ENCODE results near the gene ZNF710. TPM values are rescaled to one million over a fixed set of nuclear protein-coding genes. Genes with fewer than 3 reads are reported as not detected.
"Not testable (repeated sequence)": the region's sequence is repeated elsewhere in the genome, so short reads cannot be mapped to it uniquely, and the experiment has no call there.

Gene ZNF710
- total and polyA plus RNA-seq, 2 of the 4 experiments (the other 2 are of a cell fraction) = 7.6 to 8.2 TPM

- H2AK9ac ChIP-seq (replicated peaks; ENCODE audit: low read depth, low read length, poor library complexity); CTCF ChIA-PET; H3K4me1 ChIP-seq (ENCODE audit: control insufficient read depth, insufficient read depth, low read length); H3K36me3 ChIP-seq (ENCODE audit: control insufficient read depth, insufficient read depth, low read length); H2BK120ac ChIP-seq (ENCODE audit: low read depth, low read length); H3K4ac ChIP-seq (ENCODE audit: low read depth, low read length); intact Hi-C loops (cut with micrococcal nuclease); H3K4me3 ChIP-seq (ENCODE audit: insufficient read depth, low read depth, low read length); H2BK20ac ChIP-seq (ENCODE audit: low read depth, low read length); H4K8ac ChIP-seq (ENCODE audit: low read depth in 2 of 2, low read length in 2 of 2); H4K20me1 ChIP-seq (ENCODE audit: insufficient read depth, low read length); H2BK5ac ChIP-seq (ENCODE audit: low read depth, low read length, poor library complexity, severe bottlenecking); H2BK15ac ChIP-seq (ENCODE audit: low read depth, low read length); H3K4me2 ChIP-seq (ENCODE audit: low read depth, low read length); ATAC-seq (ENCODE audit: low read depth); H3K9ac ChIP-seq (ENCODE audit: low read depth, low read length); BruUV-seq (replicated peaks); H3K18ac ChIP-seq (ENCODE audit: low read depth, low read length); H3K27ac ChIP-seq (ENCODE audit: insufficient read depth, low read length); dilution Hi-C loops (cut with HindIII; ENCODE audit: low sequenced_read_pairs, unreplicated experiment); H2AK5ac ChIP-seq (ENCODE audit: low read depth, low read length); H4K5ac ChIP-seq (ENCODE audit: low read depth, low read length); POLR2A ChIA-PET (ENCODE audit: unreplicated experiment); DNase-seq; H3K56ac ChIP-seq (ENCODE audit: extremely low read depth, insufficient read depth, low read length); H4K91ac ChIP-seq (ENCODE audit: insufficient read depth, low read depth, low read length); H3K9me3 ChIP-seq (ENCODE audit: control insufficient read depth, insufficient read depth, low read length); H3K9me1 ChIP-seq (ENCODE audit: insufficient read depth, low read length); H3K23ac ChIP-seq (ENCODE audit: low read depth, low read length); H3K14ac ChIP-seq (replicated peaks; ENCODE audit: low read depth, low read length); in situ Hi-C loops (cut with MboI; ENCODE audit: low sequenced_read_pairs); H2AFZ ChIP-seq (replicated peaks; ENCODE audit: low read length, poor library complexity); H3K79me1 ChIP-seq (ENCODE audit: low read depth in 1 of 2, low read length in 2 of 2): not testable (repeated sequence)
- H3K27me3 ChIP-seq (ENCODE audit: control insufficient read depth, insufficient read depth, low read length) = peaks cover 37% of the 10 kb centered on the region
- WGBS, 2 experiments (ENCODE audit: extremely low coverage in 2 of 2, insufficient read length in 1 of 2) = no CpG with 5 or more reads among the region's 31 CpGs
Measured at GRCh38 chr15:89977836-89978235, 23.3 kb upstream of the ZNF710 start.
